AG04449 (cell line): ENCODE measurements around the gene USP7.

Source experiments
- CTCF ChIA-PET: fragments of 350-600 bp; formaldehyde crosslinking; extraction: SDS; loops from one replicate; lab custom pipeline; 2021; ENCODE audit warnings: antibody characterized with exemption; lab: Yijun Ruan, JAX
- POLR2A ChIA-PET: fragments of 400-600, 350-600 bp; formaldehyde crosslinking; extraction: SDS; loops from one replicate; lab custom pipeline; 2020; ENCODE audit warnings: antibody characterized with exemption, inconsistent platforms; lab: Yijun Ruan, JAX
- DNase-seq: peaks from one replicate; pipeline ENCODE4 v3.0.0-alpha.2; 2010; ENCODE audit warnings: low read depth, low spot score
- H3K4me3 ChIP-seq: 2 replicates; pipeline ENCODE4 v1.5.1; 2011; ENCODE audit warnings: low read depth, mild to moderate bottlenecking, control low read depth, low read length
- CTCF ChIP-seq: IDR thresholded peaks from one replicate; pipeline ENCODE4 v1.5.1; 2011; ENCODE audit warnings: mild to moderate bottlenecking, moderate library complexity, low read length, control low read depth, inconsistent platforms; ENCODE audit not compliant: insufficient read depth; ENCODE audit errors: missing control alignments

Gene USP7

GRCh38 chr16:8863594-8864424 lies 99.9 kb downstream of the USP7 start:
- ChIA-PET CTCF (interaction anchor here (0.7 to 6.5 kb wide), 5 partner anchors 8 to 206 kb away, joined by 3 to 36 read pairs (median 3); no protein-coding TSS in a partner anchor), POLR2A (interaction anchor here (0.6 kb wide), 1 partner anchor 15 kb away, joined by 6 read pairs; no protein-coding TSS in a partner anchor)
- no peak overlapping the region for H3K4me3 ChIP-seq
- no peak for TF ChIP-seq CTCF
- no peak for DNase-seq

GRCh38 chr16:8862309-8863130 lies 101.2 kb downstream of the USP7 start:
- DNase-seq = no peak
- H3K4me3 ChIP-seq = no peak overlapping the region
- TF ChIP-seq CTCF = no peak
- POLR2A ChIA-PET = interaction anchor here (1.0 kb wide), 1 partner anchor 13 kb away, joined by 3 read pairs; no protein-coding TSS in a partner anchor
- CTCF ChIA-PET = interaction anchor here (1.3 to 6.5 kb wide), 2 partner anchors 17 to 146 kb away, joined by 3 to 36 read pairs; no protein-coding TSS in a partner anchor

- CTCF ChIA-PET = interaction anchor here (6.5 kb wide), 1 partner anchor 18 kb away, joined by 36 read pairs; no protein-coding TSS in a partner anchor
- TF ChIP-seq CTCF = no peak
- H3K4me3 ChIP-seq = no peak overlapping the region
- POLR2A ChIA-PET = no interaction called here
- no peak for DNase-seq
Observed at GRCh38 chr16:8861563-8862308, 102.0 kb downstream of the USP7 start.

GRCh38 chr16:8859913-8860881 lies 103.5 kb downstream of the USP7 start:
- TF ChIP-seq CTCF = no peak
- ChIA-PET POLR2A (interaction anchor here (0.9 to 1.5 kb wide), 2 partner anchors 8 to 40 kb away, joined by 3 to 7 read pairs; partner anchors contain the start of gene CARHSP1), CTCF (no interaction called here)
- no peak for DNase-seq
- H3K4me3 ChIP-seq = no peak overlapping the region
